ENCODE results near the gene PRKAG2.
"Not testable (repeated sequence)": the region's sequence is repeated elsewhere in the genome, so short reads cannot be mapped to it uniquely, and the experiment has no call there.

PRKAG2 gene

DNA sequence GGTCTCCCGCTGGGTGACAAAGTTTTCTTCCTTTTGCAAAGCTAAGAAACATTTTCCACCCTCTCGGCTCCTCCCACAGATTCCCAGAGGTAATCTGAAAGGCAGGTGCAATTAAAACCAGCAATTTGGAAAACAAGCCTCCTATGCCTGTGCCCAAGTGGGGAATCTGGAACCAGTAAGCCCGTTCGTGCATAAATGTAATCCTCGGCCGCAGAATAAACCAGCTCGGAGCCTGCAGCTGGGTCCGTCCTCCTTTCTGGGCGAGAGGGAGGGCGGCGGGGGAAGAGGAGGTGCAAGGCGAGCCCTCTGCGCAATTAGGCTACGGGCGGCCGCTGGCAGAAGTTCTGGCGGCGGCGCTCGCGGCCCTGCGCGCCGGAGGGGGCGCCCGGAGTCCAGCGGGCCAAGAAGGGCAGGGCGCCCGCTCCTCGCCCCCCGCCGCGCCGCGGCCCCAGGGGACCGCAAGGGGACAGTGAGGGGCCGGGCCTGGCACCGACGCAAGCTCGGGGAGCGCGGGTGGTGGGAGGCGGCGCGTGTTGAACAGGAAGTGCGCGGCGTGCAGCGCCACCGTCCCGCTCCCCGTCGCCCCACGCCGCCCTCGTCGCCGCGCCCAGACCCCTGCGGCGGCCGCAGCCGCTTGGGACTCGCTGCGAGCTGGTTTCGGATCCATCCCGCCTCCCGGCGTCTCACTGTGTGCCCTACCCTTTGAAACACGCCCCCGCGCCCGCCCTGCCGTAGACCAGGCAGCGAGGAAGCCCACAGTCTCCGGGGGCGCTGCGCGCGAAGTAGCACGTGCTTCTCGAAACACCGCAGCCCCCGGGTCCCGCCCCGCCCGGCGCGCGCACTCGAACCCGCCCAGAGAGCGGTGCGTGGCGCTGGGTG lies at the start of gene PRKAG2:
PRKAG2 (minus strand) TSS at position 217 of the 879 bp plus-strand sequence. CDS start 495 bp downstream, outside the sequence.
- DNase-seq, result peak in 6 of 14 donors; percentile 25 to 63 (median 54)

DNA sequence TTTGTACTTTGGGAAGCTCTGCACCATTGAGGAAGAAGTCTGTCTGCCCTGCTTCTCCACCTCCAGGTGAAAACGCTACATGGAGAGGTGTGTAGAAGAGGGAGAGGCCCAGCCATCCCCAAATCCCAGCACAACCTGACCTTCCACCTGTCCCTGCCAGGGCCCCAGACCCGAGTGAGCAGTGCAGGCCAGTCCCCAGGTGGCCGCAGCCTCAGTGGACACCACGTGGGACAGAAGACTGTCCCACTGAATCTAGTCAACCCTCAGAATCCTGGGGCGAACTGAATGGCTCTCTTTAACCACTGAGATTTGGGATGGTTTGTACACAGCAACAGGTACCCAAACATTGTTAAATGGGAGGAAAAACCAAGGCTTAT lies 49.4 kb upstream of the PRKAG2 start:
- DNase-seq, result no peak

DNA sequence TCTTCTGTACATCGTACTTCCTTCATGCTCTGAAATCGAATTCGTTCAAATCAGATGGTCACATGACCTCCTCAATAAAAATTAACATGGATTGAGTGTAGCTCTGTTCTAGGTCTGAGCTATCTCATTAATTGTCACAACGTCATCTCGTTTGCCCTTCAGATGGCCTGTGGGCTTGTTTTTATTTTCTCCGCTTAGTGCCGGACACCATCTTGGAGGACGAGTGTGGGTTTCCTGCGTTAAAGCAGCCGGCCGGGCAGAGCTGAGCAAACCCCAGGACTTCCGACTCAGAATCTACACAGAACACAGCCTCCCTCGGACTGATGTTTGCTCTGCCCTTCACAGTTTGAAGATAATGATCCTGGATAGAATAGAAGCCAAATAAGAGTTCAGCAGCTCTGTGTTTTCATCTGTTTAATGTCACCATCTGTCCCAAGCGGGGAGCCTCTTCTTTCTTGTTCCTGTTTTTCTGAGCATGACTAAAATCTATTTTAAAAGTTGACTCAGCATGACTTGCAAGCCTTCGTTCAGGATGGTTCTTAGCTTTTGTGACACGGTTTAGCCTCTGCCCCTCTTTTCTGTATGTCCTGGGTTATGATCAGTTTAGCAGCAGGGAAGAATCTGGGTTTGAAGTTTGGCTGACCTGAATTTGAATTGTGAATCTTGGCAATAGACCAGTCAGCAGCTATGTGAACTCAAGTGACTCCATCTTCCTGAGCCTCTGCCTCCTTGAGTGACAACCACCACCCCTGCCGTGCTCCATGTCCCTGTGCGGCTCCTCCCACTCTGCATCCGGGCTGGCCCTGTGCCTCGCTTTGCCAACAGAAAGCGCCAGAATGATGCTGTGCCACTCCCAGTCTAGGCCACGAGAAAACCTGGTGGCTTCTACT lies 48.8 kb upstream of the PRKAG2 start:
- DNase-seq, result peak in 5 of 14 donors; percentile 24 to 57 (median 37)

DNA sequence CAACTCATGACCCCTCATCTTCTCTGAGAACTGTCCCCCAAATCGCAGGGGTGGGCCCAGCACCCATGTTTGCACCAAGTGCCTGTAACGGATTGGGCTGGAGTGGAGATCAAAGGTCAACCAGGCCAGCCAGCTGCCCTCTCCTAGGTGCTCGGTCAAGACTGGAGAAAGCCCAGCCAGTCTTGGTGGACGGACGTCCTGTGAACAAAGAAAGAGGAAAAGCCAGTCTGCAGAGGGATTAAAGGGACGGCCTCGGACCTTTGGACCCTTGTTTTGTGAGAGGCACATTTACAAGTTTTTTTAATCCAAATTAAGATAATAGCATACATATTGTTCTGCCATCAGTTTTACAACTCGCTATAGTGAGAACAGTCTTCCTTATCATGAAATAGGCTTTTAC lies 47.6 kb upstream of the PRKAG2 start:
- no peak for DNase-seq

DNA sequence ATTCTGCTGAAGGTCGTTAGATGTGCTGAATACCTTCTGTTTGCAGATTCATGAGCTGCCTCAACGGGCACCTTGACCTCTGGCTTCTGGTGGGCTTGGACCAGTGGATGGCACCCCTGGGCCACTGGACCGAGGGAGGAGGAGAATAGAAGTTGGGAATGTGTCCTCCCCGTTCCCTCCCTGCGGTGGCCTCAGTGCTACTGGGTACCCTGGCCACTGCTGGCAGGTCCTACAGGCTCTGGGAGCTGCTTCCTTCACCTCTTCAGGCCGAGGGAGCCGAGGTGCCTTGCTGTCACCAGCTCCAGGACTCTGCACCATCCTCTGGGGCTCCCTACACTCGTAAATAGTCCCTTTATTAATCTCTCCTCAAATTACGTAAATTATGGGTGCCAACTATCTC lies 47.1 kb upstream of the PRKAG2 start:
- DNase-seq, result no peak

DNA sequence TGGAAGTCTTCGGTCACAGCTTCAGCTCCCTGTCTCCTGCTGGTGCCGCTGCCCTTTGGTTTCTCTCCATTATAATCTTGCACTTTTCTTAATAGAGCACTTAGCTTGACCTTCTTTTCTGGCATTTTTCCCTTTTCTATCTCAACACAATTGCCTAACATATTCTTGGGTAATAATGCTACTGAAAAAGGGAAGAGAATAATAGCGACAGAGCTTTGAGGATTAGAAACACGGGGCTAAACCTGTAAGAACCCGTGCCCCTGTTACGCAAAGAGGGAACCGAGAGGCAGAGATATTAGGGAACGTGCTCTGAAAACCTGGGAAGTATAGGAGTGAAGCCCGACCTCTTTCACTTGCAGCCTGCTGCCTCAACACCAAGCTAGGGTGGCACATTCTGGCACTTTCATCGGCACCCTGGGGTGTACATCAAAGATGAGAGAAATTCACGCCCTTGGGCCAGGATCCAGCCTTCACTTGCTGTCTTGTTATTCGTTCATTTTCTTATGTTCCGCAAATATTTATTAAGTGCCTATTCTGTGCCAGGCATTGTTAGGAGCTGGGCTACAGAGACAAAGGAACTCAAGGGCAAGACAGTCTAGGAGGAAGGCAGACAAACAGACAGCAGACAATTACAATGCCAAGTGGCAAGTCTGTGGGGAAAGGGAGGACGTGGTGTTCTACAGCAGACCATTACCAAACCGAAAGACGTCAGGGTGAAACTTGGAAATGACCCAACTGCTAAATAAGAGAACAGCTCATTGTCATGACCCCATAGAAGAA lies 46.4 kb upstream of the PRKAG2 start:
- DNase-seq, result peak in 3 of 14 donors; percentile 22 to 38 (median 30)

DNA sequence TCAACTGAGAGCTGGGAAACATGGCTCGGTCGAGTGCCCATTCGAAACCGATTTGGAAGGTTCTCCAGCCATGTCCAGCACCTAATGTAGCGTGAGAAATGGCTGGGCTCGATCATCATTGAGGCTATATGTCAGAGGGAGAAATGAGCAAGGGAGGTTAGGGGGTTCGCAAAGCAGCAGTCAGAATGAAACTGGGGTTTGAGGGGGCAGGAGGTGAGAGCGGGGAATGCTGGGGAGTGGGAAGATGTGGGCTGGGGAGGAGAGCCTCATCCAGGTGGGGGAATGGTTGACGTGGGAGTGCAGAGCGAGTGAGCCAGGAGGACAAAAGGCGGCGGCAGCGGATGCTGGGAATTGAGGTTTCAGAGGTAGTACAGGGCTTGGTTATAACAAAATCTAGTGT lies 44.5 kb upstream of the PRKAG2 start:
- no peak for DNase-seq

DNA sequence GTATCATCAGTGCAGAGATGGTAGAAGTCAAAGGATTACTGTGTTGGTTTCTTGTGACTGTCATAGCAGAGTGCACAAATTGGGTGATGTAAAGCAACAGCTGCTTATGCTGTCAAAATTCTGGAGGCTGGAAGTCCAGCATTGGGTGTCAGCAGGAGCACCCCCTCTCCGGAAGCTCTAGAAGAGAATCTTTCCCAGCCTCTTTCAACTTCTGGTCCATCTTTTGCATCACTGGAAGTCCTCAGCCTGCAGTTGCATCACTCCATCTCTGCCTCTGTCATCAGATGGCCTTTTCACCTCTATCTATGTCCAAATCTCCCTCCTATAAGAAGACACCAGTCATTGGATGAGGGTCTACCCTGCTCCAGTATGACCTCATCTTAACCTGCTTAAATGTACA lies 43.6 kb upstream of the PRKAG2 start:
- DNase-seq, result no peak

DNA sequence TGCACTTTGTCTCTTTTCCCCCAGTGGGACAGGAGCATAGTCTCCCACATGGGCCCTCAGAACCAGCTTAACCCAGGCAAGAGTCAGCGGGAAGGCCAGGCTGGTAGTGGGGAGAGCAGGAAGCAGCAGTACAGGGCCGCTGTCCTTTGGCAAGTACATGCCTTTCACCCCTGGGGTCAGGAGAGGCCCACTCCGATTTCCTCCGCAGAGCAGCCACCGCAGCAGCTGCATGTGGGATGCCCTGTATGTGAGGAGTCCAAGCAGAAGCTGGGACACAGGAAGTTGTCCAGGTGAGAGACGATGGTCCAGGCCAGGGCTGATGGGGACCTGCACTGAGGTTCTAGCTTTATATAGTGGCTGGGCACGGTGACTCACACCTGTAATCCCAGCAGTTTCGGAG lies 42.7 kb upstream of the PRKAG2 start:
- no peak for DNase-seq

DNA sequence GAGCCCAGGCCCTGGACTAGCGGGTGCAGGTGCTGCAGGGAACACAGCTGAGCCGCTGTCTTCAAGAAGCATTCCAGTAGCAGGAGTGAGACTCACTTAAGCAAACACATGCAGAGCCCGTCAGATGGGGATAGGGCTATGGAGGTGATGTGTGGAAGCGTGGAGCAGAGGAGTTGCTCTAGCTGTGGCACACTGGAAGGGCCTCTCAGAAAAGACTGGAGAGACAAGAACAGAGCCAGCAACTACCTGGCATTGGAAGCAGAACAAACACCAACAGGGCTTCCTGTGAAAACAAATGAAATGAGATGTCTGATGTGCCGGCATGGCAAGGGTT lies 41.6 kb upstream of the PRKAG2 start:
- DNase-seq, result no peak

DNA sequence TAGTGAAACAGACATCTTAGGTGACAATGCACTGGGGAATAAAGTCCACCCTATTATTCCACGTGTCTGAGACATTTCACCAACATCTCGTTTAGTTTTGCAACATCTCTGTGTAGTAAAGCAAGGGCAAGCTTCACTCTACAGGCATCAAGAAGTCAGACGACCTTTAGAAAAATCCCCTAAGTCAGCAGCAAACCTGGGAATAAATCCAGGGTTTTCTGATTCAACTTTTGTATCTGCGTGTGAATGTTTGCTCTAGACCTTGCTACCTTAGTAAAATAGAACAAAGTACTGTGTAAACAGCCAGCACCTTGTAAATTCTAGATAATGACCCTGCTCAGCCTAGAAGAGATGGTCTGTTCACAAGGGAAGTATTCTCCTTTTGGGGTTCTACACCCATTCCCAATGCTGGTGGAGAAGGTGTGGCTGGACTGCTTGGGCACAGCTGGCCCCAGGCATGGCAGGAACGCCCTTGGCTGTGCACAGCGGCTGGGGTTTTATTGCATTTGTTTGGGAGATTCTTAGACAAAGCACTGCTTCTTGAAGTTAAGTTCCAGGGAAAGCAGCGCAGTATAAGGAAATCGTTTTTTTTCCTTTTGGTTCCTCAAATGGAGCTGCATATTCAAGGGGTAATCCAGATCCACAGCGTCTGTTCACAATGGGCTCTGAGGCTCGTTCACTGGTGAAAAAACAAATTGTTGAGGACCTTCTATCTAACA lies 41.0 kb upstream of the PRKAG2 start:
- no peak for DNase-seq

DNA sequence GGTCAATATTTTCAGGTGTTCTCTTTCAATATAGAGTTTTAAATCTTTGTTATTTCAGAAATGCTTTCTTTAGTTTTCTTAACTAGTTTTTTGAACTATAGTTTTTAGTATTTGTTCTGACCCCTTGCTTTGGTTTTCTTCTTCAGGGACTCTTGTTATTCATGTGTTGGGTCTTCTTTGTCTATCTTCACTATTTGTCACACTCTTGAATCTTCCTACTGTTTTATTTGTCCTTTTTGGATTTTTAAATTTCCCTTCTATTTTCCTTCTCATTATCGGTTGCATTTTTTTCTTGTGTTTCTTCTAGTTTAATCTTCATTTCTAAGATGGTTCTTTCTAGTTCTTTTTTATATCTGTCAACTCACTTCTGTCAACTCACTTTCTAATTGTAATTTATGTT lies 37.1 kb upstream of the PRKAG2 start:
- DNase-seq, result no peak

DNA sequence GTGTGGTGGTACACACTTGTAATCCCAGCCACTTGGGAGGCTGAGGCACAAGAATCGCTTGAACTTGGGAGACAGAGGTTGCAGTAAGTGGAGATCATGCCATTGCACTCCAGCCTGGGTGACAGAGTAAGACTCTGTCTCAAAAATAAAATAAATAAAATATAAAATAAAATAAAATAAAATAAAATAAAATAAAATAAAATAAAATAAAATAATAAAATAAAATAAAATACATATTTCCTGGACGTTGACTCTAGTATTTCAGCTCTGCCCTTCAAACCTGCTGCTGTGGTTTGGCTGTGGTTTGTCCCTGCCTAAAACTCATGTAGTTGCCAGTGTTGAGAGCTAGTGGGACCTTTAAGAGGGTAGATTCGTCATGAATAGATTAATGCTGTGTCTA lies 33.7 kb upstream of the PRKAG2 start:
- DNase-seq, result not testable (repeated sequence)

DNA sequence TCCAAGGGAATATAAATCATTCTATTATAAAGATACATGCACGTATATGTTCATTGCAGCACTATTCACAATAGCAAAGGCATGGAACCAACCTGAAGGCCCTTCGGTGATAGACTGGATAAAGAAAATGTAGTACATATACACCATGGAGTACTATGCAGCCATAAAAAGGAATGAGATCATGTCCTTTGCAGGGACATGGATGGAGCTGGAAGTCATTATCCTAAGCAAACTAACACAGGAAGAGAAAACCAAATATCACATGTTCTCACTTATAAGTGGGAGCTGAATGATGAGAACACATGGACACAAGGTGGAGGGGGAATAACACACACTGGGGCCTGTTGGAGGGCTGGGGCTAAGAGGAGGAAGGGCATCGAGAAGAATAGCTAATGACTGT lies 30.2 kb upstream of the PRKAG2 start:
- DNase-seq, result not testable (repeated sequence)

DNA sequence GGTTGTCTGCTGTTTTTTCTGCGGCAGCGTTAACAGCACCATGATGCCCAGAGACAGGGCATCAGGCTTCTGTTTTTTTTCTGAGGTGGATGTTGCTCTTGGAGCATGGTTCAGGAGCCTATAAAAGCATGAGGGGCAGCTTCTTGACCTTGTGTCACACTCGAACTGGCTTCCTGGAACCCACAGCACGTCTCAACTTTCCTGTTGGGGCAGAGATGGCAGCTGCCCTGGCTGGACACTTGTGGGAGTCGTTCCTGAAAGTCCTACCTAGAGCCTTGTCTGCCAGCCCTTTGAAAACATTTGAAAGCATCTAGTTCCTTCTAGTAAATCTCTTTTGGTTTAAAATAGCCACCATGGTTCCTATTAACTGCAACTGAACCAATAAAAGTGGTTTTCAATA lies 28.9 kb upstream of the PRKAG2 start:
- DNase-seq, result no peak

DNA sequence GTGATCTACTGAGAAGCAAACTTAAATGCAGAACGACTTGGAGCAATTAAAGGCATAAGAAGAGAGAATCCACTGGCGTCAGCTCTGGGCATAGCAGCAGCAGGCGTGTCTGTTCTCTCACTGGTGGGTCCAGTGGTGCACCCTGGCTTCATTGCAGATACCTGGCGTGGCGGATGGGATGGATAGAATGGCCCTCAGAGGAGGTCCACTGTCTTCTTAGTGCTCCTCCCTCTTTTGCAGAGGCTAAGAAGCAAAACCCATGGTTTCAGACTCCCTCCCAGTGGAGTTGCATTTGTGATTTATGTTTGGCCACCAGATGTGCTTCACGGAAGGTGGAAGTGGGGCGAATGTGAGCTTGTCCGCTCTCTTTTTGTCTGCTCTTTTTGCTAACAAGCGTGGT lies 28.4 kb upstream of the PRKAG2 start:
- no peak for DNase-seq

DNA sequence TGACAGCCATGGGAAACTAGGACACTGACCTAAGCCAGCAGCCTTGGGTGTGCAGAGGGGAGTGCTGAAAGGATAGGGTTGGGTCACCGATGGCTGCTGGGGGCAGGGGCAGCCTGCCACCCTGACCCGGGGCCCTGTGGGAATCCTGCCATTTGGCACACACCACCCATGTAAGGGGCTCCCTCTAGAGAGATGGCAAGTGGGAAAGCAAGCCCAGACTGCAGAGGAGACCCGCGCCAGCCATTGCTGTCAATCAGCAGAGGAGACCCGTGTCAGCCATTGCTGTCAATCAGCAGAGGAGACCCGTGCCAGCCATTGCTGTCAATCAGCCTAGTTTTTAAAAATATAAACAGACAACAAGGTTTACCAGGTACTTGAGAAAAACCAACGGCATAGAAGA lies 27.4 kb upstream of the PRKAG2 start:
- DNase-seq, result no peak

DNA sequence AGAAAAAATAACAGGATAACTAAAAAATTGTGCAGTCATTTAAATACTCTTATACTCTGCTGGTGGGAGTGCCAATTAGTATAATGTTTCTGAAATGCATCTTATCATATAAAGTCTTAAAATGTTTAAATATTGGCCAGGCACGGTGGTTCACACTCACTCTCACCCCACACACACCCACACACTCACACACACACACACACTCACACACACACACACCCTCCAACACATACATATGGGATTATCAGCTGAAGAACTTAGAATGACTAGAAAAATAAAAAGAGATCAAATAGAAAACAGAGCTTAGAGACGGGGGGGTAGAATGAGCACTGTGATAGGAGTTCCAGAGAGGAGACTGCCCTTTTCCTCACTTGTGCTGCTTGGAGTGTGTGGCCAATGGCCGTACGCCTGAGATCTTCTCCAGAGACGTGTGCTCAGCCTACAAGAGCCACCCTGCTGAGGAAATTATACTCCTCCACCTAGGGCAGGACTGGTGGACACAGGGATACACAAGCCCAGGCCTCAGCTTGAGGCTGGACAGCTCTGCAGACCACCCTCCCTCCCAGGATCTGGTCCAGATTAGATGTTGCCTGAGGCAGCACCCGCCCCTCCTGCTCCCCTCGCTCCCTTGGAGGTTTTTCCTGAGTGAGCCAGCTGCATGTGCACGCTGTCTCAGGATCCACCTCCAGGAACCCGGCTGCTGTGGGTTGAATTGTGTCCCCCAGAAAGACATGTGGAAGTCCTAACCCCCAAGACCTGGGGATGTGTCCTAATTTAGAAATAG lies 26.5 kb upstream of the PRKAG2 start:
- no peak for DNase-seq

DNA sequence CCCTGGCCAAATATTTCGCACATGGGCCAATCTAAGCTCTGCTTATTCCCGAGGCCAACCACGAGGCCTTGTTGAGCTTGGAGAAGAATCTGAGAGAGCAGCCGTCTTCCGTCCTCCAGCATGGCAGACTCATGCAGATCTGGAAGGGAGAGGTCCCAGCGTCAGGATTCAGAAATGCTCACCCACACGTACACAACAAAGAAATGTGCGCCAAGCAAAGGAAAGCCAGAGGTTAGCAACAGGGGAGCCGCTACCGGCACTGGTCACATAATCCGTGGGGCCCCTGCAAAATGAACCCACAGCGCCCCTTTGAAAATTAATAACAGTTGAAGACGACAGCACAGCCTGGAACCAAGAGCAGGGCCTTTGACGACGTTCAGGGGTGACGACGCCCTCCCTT lies 25.4 kb upstream of the PRKAG2 start:
- DNase-seq, result no peak

DNA sequence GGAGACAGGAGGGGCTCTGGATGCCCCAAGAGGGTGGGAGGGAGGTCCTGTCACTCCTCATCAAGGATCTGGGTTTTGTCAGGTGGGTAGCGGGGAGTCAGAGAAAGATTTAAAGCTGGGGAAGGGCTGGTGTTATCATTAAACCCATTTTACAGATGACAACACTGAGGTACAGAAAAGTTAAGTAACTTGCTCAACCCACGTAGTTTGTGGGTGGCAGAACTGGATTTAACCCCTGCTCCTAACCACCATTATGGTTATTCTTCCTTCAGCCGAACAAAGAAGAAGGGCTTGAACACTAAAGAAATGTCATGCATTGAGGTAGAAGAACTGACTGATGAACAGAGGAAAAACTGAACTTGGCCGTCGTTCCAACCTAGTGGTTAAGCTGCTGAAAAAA lies 24.9 kb upstream of the PRKAG2 start:
- DNase-seq, result no peak

DNA sequence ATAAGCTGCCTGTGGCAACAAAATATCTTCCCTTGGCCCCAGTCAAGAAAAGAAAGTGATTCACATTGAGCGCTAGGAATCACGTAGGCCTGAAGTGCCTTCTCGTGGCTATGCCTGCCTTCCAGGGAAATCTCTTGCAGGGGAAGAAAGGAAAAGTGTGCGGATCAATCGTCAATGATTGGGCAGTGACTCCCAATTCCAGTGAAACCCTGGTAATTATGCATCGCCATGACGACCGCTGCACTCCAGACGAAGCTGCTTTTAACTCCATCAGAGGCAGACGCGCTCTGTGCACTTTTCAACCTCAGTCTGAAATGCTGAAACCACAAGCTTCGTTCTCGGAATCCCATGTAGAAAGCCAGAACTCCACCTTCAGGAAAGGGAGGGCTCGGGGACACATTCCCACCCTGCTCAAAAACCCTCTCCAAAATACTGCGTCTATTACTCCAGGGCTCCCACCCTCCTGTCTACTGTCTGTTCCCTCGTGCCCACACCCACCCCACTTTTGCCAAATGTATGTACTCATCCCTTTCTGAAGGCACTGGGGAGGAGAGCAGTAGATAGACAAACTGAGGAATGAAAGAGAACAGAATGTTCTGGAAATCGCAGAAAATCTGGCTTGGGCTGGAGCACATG lies 24.2 kb upstream of the PRKAG2 start:
- DNase-seq, result no peak
